Body of pancreas (tissue), 4 donors: ENCODE measurements around the gene MYCN.

Experiments used
- POLR2A ChIP-seq, 3 donors: fragments of 450-650 bp; IDR thresholded peaks; one replicate each; pipeline ENCODE4 v1.6.1; 2016; ENCODE audit warnings: antibody characterized with exemption in 3 of 3, mild to moderate bottlenecking in 2 of 3
- TF ChIP-seq, protein P1 (sequence below), 7 experiments: fragments of 450-650 bp in 4 of 7; fragments of 200-600 bp in 3 of 7; sonication (generic) in 3 of 7; IDR thresholded peaks; one replicate each; pipeline ENCODE4 v1.5.1; 2016 to 2019; ENCODE audit warnings: antibody characterized with exemption in 7 of 7

DNA sequence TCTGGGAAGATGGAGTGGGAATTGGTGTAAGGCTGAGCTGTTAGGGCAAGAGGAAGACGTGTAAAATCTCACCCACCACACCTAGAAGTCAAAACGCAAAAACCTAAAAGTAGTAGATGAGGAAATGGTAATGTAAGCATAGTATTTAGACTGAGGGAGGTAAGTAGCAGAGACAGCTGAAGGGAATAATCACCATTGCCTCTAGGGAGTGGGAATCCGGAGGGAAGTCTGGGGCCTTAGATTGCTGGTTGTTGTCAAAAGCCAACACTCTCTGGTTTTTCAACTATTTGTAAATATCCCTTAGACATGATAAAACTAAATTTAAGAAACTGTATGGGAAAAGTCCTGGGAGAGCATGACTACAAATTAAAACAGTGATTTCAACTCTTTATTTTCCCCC lies 28.7 kb upstream of the MYCN start:
- TF ChIP-seq, protein P1, sequence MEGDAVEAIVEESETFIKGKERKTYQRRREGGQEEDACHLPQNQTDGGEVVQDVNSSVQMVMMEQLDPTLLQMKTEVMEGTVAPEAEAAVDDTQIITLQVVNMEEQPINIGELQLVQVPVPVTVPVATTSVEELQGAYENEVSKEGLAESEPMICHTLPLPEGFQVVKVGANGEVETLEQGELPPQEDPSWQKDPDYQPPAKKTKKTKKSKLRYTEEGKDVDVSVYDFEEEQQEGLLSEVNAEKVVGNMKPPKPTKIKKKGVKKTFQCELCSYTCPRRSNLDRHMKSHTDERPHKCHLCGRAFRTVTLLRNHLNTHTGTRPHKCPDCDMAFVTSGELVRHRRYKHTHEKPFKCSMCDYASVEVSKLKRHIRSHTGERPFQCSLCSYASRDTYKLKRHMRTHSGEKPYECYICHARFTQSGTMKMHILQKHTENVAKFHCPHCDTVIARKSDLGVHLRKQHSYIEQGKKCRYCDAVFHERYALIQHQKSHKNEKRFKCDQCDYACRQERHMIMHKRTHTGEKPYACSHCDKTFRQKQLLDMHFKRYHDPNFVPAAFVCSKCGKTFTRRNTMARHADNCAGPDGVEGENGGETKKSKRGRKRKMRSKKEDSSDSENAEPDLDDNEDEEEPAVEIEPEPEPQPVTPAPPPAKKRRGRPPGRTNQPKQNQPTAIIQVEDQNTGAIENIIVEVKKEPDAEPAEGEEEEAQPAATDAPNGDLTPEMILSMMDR (IDR thresholded peaks at IDR 0.05), result no peak
- no peak for TF ChIP-seq POLR2A (IDR thresholded peaks at IDR 0.05)
